COLO668 (cell line): ENCODE measurements around the gene FADS3.

Experiments used
- DNase-seq: peaks from one replicate; lab custom pipeline; 2025; ENCODE audit not compliant: unreplicated experiment; lab: John Stamatoyannopoulos, UW

The FADS3 gene

GRCh38 chr11:61881397-61881796, 9.9 kb downstream of the FADS3 start:
- DNase-seq, result no peak

- DNase-seq, result no peak
Observed at GRCh38 chr11:61880454-61880853, 10.9 kb downstream of the FADS3 start.

- DNase-seq, result no peak
Observed at GRCh38 chr11:61880031-61880430, 11.3 kb downstream of the FADS3 start.

GRCh38 chr11:61879152-61879551, 12.2 kb downstream of the FADS3 start:
- no peak for DNase-seq

GRCh38 chr11:61875698-61876097, 15.6 kb downstream of the FADS3 start:
- no peak for DNase-seq

- DNase-seq, result no peak
Observed at GRCh38 chr11:61874853-61875252, 16.5 kb downstream of the FADS3 start.

GRCh38 chr11:61874377-61874809, 17.0 kb downstream of the FADS3 start:
- DNase-seq, result no peak

- no peak for DNase-seq
Observed at GRCh38 chr11:61873588-61874376, 17.6 kb downstream of the FADS3 start.

GRCh38 chr11:61872935-61873565, 18.3 kb downstream of the FADS3 start:
- no peak for DNase-seq

GRCh38 chr11:61871158-61871597, 20.2 kb downstream of the FADS3 start:
- DNase-seq, result peak; percentile 61

GRCh38 chr11:61870541-61871031, 20.8 kb downstream of the FADS3 start:
- DNase-seq, result no peak

GRCh38 chr11:61869708-61870451, 21.5 kb downstream of the FADS3 start:
- no peak for DNase-seq

- DNase-seq, result no peak
Observed at GRCh38 chr11:61869429-61869707, 22.0 kb downstream of the FADS3 start.

- DNase-seq, result no peak
Observed at GRCh38 chr11:61868571-61869428, 22.5 kb downstream of the FADS3 start.

- DNase-seq, result no peak
Observed at GRCh38 chr11:61866958-61867343, 24.4 kb downstream of the FADS3 start.

GRCh38 chr11:61866231-61866957, 25.0 kb downstream of the FADS3 start:
- no peak for DNase-seq

GRCh38 chr11:61864814-61865775, 26.2 kb downstream of the FADS3 start:
- DNase-seq, result no peak

- DNase-seq, result no peak
Observed at GRCh38 chr11:61863548-61864081, 27.7 kb downstream of the FADS3 start.
